GM23248 (cell line): Measurements from ENCODE around the gene TRAM2.

Experiments
- EZH2 ChIP-seq: fragments of 200-600 bp; sonication (generic); IDR thresholded peaks from 2 replicates; pipeline ENCODE4 v1.6.1; 2018; ENCODE audit warnings: antibody characterized with exemption, mild to moderate bottlenecking; ENCODE audit not compliant: insufficient read depth, poor library complexity, severe bottlenecking
- EZH2phosphoT487 ChIP-seq: fragments of 200-600 bp; sonication (generic); IDR thresholded peaks from 2 replicates; pipeline ENCODE4 v1.6.1; 2018; ENCODE audit warnings: antibody characterized with exemption, moderate library complexity, mild to moderate bottlenecking, low read depth; ENCODE audit not compliant: insufficient read depth

DNA sequence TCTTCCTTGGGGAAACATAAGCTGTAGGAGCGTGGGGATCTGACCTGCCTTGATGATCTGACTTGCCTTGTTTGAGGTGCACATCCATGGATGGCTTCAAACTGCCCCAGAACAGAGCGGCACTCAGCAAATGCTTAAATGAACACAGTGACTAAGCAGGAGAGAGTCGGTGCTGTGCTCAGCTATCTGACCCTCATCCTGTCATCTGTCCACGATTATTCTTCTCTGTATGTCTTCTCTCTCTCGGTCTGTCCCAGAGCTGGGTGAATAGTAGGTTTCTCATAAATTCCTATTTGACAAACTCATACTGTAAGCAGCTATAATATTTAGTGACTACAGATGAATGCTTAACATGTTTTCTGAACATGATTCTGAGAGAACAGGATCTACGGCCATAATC lies 37.3 kb downstream of the TRAM2 start:
- TF ChIP-seq EZH2 (no peak), EZH2phosphoT487 (no peak)
